Adipose tissue (tissue), 3 donors: Measurements from ENCODE around the gene GPR26. TPM values are rescaled to one million over a fixed set of nuclear protein-coding genes. Genes with fewer than 3 reads are reported as not detected.

ENCODE experiments used
- H3K27ac ChIP-seq: one replicate; pipeline ENCODE4 v1.5.1; 2013; ENCODE audit warnings: low read depth, low read length
- WGBS, 3 donors: extraction: QIAGEN DNeasy Blood & Tissue Kit; methylation state at CpG; one replicate each; pipeline ENCODE4 v1.1.7; 2013; 5-methylcytosine and 5-hydroxymethylcytosine counted together
- polyA plus RNA-seq, 3 donors: library from polyadenylated mRNA; stranded (reverse); fragments of 200-250 nt; gene quantifications; one replicate each; pipeline ENCODE4 v1.2.3, GENCODE V29; 2013
- donor health status: healthy with polysubstance abuse.
- donor health status: Bipolar disorder and iron deficiency.
- donor health status: healthy.

GPR26 gene
- polyA plus RNA-seq, 3 donors, result under 0.01 TPM; not detected in 2

DNA sequence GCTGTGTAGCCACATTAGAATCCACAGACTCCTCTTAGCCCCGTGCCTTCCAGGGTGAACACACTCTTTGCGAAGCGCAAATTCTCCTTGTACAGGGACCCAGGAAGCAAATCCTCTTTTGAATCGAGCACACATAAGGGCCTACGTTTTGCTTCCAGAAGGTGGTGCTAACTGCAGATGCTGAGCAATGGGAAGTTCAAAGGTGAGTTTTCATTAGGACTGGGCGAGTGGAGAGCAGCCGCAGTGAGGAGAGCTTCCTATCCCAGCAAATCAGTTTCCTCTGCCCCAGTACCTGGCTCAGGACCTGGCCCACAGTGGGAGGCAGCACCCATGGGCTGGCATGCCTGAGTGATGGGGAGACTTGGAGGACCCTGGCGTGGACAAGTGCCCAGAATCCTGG is 23.5 kb upstream of the GPR26 start:
- H3K27ac ChIP-seq, result no peak overlapping the region
- 38 to 56% (median 52%) methylated on average over 8 of the region's 8 CpGs for WGBS, 3 donors

DNA sequence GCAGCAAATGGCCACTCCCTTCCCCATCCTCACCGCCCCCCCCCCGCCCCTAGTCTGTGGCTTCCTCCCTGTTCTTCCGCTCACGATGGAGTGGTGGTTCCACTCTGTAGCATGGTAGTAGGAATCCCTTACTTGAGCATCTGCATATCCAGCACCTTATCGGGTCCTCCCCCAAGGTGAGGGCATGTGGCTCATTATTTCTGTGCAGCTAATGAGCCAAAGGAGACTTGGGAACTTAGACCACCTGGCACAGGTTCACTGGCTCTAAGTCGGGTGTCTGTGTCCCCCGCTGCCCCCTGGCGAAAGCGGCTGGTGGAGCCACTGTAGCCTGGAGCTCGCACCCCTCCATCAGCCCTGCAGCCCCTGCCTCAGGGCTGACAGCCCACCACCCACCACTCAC is 22.8 kb upstream of the GPR26 start:
- 64 to 69% (median 69%) methylated on average over 10 of the region's 10 CpGs for WGBS, 3 donors

DNA sequence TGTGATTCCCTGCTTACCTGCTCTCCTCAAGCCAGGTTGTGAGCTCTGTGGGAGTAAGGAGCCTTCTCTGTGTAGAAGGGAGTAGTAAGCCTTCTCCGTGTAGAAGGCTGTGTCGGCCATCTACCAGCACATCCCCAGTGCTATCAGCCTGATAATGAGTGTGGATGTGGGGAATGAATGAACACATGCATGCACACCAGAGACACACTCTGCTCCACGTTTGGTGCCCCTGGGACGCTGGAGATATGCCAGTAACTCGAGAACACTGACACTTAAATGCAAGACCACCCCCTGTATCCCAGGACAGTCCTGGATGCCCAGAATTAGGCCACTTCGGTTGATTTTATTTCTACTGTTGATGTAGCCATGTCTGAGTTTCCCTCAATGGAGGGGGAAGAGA is 21.1 kb upstream of the GPR26 start:
- no peak overlapping the region for H3K27ac ChIP-seq
- 58 to 74% (median 65%) methylated on average over 6 of the region's 6 CpGs for WGBS, 3 donors

More for the DNA sequence above, 22.8 kb upstream of the GPR26 start:
- no peak overlapping the region for H3K27ac ChIP-seq

- H3K27ac ChIP-seq, result no peak overlapping the region
- WGBS, 3 donors, result 70 to 78% (median 76%) methylated on average over 10 of the region's 10 CpGs
These were observed 20.5 kb upstream of the GPR26 start for GRCh38 chr10:123645615-123646014.

- 27 to 44% (median 30%) methylated on average over 2 of the region's 2 CpGs for WGBS, 3 donors
- no peak overlapping the region for H3K27ac ChIP-seq
These were observed 17.6 kb upstream of the GPR26 start for GRCh38 chr10:123648595-123648994.

GRCh38 chr10:123649676-123650075 is 16.5 kb upstream of the GPR26 start:
- 61 to 68% (median 65%) methylated on average over 4 of the region's 4 CpGs for WGBS, 3 donors
- H3K27ac ChIP-seq, result no peak overlapping the region

DNA sequence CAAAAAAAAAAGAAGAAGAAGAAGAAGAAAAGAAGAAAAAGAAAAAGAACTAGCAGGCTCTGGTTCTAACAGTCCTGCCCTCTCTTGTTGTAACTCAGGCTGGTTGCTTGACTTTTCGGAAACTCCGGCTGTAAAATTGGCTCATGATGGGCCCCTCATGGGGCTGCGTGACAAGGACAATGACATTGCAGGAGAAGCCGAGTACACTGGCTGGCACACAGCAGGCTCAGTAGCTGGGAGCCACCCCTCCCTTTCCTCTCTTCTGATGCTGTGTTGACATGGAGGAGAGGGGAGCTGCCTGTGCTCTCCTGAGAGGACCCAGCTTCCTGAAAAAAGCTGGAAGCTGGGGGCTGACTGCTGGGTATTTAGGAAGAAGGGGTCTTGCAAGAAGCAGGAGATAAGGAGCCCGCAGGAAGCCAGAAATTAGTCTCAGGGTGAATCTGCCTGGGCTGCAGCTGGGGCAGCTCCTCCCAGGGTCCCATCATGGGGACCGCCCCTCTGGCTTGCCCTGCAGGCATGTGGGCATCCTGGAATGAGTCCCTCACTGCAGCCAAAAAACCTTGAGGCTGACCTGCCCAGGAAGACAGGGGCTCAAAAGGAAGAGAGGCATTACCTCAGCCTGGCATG is 14.6 kb upstream of the GPR26 start:
- H3K27ac ChIP-seq, result no peak overlapping the region
- WGBS, 3 donors, result 76 to 85% (median 79%) methylated on average over 6 of the region's 6 CpGs

DNA sequence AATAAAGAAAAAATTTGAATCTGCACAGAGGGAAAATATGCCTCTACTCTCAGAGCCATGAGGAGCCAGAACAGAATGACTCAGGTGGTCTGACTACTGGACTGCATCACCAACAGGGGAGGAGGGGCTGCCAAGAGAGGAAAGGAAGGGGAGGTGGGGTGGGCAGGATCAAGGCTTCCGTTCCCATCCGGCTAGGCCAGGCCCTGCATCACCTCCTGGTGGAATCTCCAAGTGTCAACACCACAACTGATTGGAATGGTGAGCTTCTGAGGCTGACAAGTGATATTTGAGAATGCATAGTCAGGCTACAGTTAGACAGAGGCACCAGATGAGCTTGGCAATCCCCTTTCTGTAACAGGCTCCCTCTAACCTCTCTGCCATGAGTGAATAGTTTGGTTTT is 10.4 kb upstream of the GPR26 start:
- H3K27ac ChIP-seq, result no peak overlapping the region
- 3 to 18% (median 10%) methylated on average over 2 of the region's 2 CpGs for WGBS, 3 donors

GRCh38 chr10:123663522-123663921 is 2.6 kb upstream of the GPR26 start:
- WGBS, 3 donors, result 24 to 28% (median 26%) methylated on average over 3 of the region's 3 CpGs

GRCh38 chr10:123665491-123666286 is 466 bp upstream of the GPR26 start:
- no peak overlapping the region for H3K27ac ChIP-seq
- 7 to 8% (median 7%) methylated on average over 25 to 47 of the region's 47 CpGs for WGBS, 3 donors

More at GRCh38 chr10:123663522-123663921, 2.6 kb upstream of the GPR26 start:
- no peak overlapping the region for H3K27ac ChIP-seq

DNA sequence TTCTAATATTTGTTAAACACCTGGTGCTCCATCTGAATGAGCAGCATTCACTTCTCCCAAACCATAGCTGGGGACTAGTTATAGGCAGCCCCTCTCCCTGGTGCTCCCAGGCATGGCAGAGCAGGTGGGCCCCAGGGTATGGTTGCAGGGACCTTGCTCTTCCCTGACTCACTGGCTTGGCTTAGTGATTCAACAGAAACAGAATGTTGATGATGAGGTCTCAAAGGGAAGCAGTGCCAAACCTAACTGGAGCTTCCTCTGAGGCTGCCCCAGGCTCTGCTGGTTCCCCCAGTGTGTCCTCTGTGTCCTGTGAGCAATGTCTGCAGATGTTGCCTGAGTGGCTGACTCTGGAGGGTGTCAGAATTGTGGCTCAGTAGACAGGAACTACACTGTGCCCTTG is 3.7 kb downstream of the GPR26 start:
- no peak overlapping the region for H3K27ac ChIP-seq

- no peak overlapping the region for H3K27ac ChIP-seq
- 73 to 80% (median 80%) methylated on average over 1 of the region's 1 CpG for WGBS, 3 donors
These were observed 7.0 kb downstream of the GPR26 start for GRCh38 chr10:123673198-123673597.

DNA sequence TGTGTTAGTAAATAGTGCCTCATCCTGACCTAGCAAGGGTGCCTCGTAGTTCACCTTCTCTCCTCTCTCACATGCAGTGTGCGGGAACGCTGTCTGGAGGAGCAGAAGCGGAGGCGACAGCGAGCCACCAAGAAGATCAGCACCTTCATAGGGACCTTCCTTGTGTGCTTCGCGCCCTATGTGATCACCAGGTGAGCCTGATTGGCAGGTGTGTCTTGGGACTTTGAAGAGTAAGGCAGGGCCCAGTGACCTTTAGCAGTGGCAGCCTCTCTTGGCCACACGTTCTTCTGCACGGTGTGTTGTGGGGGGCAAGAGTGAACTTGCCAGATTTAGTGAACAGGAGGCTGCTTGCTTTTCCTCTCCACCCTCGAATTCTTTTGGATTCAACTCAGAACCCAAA is 8.6 kb downstream of the GPR26 start:
- WGBS, 3 donors, result 75 to 83% (median 83%) methylated on average over 11 of the region's 11 CpGs
- H3K27ac ChIP-seq, result no peak overlapping the region

DNA sequence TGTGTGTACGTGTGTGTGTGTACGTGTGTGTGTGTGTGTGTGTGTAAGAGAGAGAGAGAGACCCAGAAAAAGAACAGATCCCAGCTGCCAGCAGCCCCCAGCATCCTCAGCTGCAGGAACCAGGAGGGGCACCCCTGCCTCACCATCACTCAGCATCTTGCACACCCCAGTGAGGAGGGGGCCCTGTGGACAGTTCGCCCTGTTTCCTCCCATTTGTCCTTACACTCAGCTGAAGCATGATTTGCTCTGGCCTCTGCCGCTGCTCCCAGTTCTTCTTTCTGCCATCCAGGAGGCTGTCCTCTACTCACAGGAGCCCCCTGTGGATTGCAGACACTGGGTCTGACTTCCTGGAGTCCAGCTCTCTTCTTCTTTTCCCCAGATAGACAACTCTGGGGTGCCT is 9.7 kb downstream of the GPR26 start:
- no peak overlapping the region for H3K27ac ChIP-seq
- WGBS, 3 donors, result 31 to 66% (median 39%) methylated on average over 2 to 4 of the region's 4 CpGs

GRCh38 chr10:123677556-123677955 is 11.4 kb downstream of the GPR26 start:
- no peak overlapping the region for H3K27ac ChIP-seq
- 58 to 72% (median 68%) methylated on average over 6 of the region's 6 CpGs for WGBS, 3 donors

DNA sequence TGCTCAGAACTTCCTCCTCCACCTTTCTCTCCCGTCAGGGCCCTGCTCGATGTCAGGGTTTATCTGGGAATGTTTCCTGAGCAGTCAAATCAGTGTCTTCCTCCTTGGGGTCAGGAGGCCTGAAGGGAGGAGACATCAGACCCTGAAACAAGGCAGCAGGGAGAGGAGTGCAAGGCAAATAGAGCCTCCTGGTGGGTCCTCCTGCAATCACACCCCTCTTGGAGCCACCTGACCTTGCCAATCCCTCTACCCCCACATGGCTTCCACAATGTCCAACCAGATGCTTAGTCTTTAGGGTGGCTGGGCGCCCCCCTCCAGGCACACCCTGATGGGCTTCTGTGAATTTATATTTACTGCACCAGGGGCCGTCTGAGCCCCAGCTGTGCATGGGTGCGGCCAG is 12.2 kb downstream of the GPR26 start:
- no peak overlapping the region for H3K27ac ChIP-seq
- 49 to 61% (median 52%) methylated on average over 5 of the region's 5 CpGs for WGBS, 3 donors

GRCh38 chr10:123681285-123681684 is 15.1 kb downstream of the GPR26 start:
- no peak overlapping the region for H3K27ac ChIP-seq
- WGBS, 3 donors, result 71 to 79% (median 78%) methylated on average over 9 of the region's 9 CpGs

GRCh38 chr10:123682477-123682876 is 16.3 kb downstream of the GPR26 start:
- 80 to 91% (median 91%) methylated on average over 2 of the region's 2 CpGs for WGBS, 3 donors
- no peak overlapping the region for H3K27ac ChIP-seq

DNA sequence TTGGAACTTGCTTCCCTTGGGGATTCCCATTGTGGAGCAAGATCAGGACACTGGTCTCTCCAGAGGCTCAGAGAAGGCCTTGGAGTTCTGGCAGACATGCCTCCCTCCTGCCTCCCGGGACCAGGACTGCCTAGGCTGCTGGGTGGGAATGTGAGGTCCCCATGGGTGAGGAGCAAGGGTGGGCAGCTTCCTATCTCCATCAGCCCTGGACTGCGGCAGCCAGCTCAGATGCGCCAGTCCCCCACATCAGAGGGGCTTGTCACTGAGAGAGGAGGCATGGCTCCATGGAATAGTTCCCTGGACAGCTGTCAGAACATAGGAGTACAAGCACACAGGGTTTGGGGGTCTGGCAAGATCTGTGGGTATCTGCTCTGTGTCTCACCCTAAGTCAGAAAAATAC is 17.3 kb downstream of the GPR26 start:
- no peak overlapping the region for H3K27ac ChIP-seq
- WGBS, 3 donors, result 67 to 71% (median 68%) methylated on average over 3 of the region's 3 CpGs

GRCh38 chr10:123683865-123684264 is 17.7 kb downstream of the GPR26 start:
- no peak overlapping the region for H3K27ac ChIP-seq
- 50 to 70% (median 62%) methylated on average over 8 of the region's 8 CpGs for WGBS, 3 donors
